Measurements from ENCODE around the gene ATG5. TPM values are rescaled to one million over a fixed set of nuclear protein-coding genes. Genes with fewer than 3 reads are reported as not detected.

Gene ATG5
- total and polyA plus RNA-seq, 2 donors (not counting 1 experiment from before 2014, with no cell fraction given), result 13.6 to 26.3 TPM

DNA sequence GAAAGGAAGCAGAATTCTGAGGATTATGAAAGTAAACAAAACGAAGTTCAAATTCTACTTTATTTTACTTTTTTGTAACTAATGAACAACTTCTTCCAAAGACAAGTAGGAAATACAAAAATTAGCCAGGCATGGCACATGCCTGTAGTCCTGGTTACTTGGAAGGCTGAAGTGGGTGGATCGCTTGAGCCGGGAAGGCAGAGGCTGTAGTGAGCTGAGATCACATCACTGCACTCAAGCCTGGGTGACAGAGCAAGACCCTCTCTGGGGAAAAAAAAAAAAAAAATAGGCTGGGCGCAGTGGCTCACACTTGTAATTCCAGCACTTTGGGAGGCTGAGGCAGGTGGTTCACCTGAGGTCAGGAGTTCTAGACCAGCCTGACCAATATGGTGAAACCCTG is 82.3 kb downstream of the ATG5 start:
- Mint-ChIP-seq H3K4me3 (no peak overlapping the region), H3K4me1 (peaks cover 4% of the 10 kb centered on the region), H3K9me3 (ENCODE audit: insufficient read depth) (peaks cover 3% of the 10 kb centered on the region), H3K27me3 (no peaks in the 10 kb centered on the region), H3K27ac (no peak overlapping the region)
- no peaks in the 10 kb centered on the region for H3K27me3 ChIP-seq (replicated peaks in 1 of 4; ENCODE audit: control extremely low read depth in 1 of 4, control insufficient read depth in 3 of 4, insufficient read depth in 4 of 4, low read length in 3 of 4)
- H3K4me2 ChIP-seq (replicated peaks; ENCODE audit: low read depth, low read length, poor library complexity, severe bottlenecking), result no peak overlapping the region
- DNase-seq (no peak), ATAC-seq (ENCODE audit: low read depth) (no peak)
- H3K79me2 ChIP-seq (ENCODE audit: control insufficient read depth, insufficient read depth, low read length), result peaks cover 2% of the 10 kb centered on the region
- H3K27ac ChIP-seq (ENCODE audit: low read length in 2 of 2), result no peak overlapping the region
- no peaks in the 10 kb centered on the region for H4K20me1 ChIP-seq (ENCODE audit: control insufficient read depth, insufficient read depth, low read length, poor library complexity, severe bottlenecking)
- ChIA-PET POLR2A (interaction anchor here (0.6 kb wide), 1 partner anchor 642 kb away, joined by 3 read pairs; no protein-coding TSS in a partner anchor), CTCF (interaction anchor here (0.7 kb wide), 1 partner anchor 25 kb away, joined by 3 read pairs; no protein-coding TSS in a partner anchor)
- H3K9ac ChIP-seq (ENCODE audit: low read length), result no peak overlapping the region
- peaks cover 17 to 27% of the 10 kb centered on the region in 2 experiments for H3K36me3 ChIP-seq (replicated peaks in 1 of 2; ENCODE audit: control extremely low read depth in 1 of 2, control insufficient read depth in 1 of 2, extremely low read depth in 1 of 2, insufficient read depth in 2 of 2, low read length in 1 of 2)
- no peak overlapping the region for H2AFZ ChIP-seq (ENCODE audit: insufficient read depth, low read depth, low read length, poor library complexity, severe bottlenecking)
- H3K4me3 ChIP-seq (ENCODE audit: control extremely low read depth in 1 of 5, extremely low read depth in 1 of 5, insufficient read depth in 1 of 5, low read depth in 2 of 5, low read length in 4 of 5), result no peak overlapping the region
- TF ChIP-seq, protein P1, sequence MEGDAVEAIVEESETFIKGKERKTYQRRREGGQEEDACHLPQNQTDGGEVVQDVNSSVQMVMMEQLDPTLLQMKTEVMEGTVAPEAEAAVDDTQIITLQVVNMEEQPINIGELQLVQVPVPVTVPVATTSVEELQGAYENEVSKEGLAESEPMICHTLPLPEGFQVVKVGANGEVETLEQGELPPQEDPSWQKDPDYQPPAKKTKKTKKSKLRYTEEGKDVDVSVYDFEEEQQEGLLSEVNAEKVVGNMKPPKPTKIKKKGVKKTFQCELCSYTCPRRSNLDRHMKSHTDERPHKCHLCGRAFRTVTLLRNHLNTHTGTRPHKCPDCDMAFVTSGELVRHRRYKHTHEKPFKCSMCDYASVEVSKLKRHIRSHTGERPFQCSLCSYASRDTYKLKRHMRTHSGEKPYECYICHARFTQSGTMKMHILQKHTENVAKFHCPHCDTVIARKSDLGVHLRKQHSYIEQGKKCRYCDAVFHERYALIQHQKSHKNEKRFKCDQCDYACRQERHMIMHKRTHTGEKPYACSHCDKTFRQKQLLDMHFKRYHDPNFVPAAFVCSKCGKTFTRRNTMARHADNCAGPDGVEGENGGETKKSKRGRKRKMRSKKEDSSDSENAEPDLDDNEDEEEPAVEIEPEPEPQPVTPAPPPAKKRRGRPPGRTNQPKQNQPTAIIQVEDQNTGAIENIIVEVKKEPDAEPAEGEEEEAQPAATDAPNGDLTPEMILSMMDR (IDR thresholded peaks at IDR 0.05), result no peak
- no peak for TF ChIP-seq EZH2 (IDR thresholded peaks at IDR 0.05; ENCODE audit: borderline replicate concordance, insufficient read depth, low read depth, low read length, poor library complexity, severe bottlenecking)
- H3K4me1 ChIP-seq (ENCODE audit: control insufficient read depth in 2 of 2, insufficient read depth in 2 of 2, low read length in 2 of 2), result no peaks in the 10 kb centered on the region
- no CpG with 5 or more reads among the region's 4 CpGs for WGBS (ENCODE audit: insufficient coverage)
- no peaks in the 10 kb centered on the region for H3K9me3 ChIP-seq (ENCODE audit: control extremely low read depth in 1 of 3, control insufficient read depth in 2 of 3, insufficient read depth in 1 of 3, low read length in 2 of 3)
- intact Hi-C loops (cut with micrococcal nuclease), result no loop called here

DNA sequence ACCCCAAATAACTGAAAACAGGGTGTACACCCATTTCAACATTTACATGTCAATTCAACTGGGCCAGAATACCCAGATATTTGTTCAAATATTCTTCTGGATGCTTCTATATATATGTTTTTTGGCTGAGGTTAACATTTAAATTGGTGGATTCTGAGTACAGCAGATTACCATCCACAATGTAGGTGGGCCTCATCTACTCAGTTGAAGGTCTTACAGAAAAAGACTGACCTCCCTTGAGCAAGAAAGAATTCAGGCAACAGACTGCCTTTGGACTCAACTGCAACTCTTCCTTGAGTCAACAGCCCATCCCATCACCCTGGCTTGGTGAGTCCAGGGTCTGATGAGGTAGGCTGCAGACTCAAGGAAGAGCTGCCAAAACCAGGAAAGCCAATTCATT is 84.1 kb downstream of the ATG5 start:
- H3K36me3 ChIP-seq (replicated peaks in 1 of 2; ENCODE audit: control extremely low read depth in 1 of 2, control insufficient read depth in 1 of 2, extremely low read depth in 1 of 2, insufficient read depth in 2 of 2, low read length in 1 of 2), result peaks cover 5 to 12% of the 10 kb centered on the region in 2 experiments
- H3K27ac ChIP-seq (ENCODE audit: low read length in 2 of 2), result no peak overlapping the region
- H3K4me2 ChIP-seq (replicated peaks; ENCODE audit: low read depth, low read length, poor library complexity, severe bottlenecking), result no peak overlapping the region
- no peak for ATAC-seq (ENCODE audit: low read depth)
- H3K9me3 Mint-ChIP-seq (ENCODE audit: insufficient read depth), result peaks cover 3% of the 10 kb centered on the region
- H3K9me3 ChIP-seq (ENCODE audit: control extremely low read depth in 1 of 3, control insufficient read depth in 2 of 3, insufficient read depth in 1 of 3, low read length in 2 of 3), result no peaks in the 10 kb centered on the region
- H3K27me3 Mint-ChIP-seq, result no peaks in the 10 kb centered on the region
- H3K4me3 Mint-ChIP-seq, result no peak overlapping the region
- H3K79me2 ChIP-seq (ENCODE audit: control insufficient read depth, insufficient read depth, low read length), result peaks cover 4% of the 10 kb centered on the region
- intact Hi-C loops (cut with micrococcal nuclease), result no loop called here
- CTCF ChIA-PET, result no interaction called here
- no peak overlapping the region for H3K9ac ChIP-seq (ENCODE audit: low read length)
- POLR2A ChIA-PET, result no interaction called here
- DNase-seq, result no peak
- no peak for TF ChIP-seq EZH2 (IDR thresholded peaks at IDR 0.05; ENCODE audit: borderline replicate concordance, insufficient read depth, low read depth, low read length, poor library complexity, severe bottlenecking)
- TF ChIP-seq, protein P1 (IDR thresholded peaks at IDR 0.05), result no peak
- H2AFZ ChIP-seq (ENCODE audit: insufficient read depth, low read depth, low read length, poor library complexity, severe bottlenecking), result no peak overlapping the region
- H4K20me1 ChIP-seq (ENCODE audit: control insufficient read depth, insufficient read depth, low read length, poor library complexity, severe bottlenecking), result no peaks in the 10 kb centered on the region
- no peak overlapping the region for H3K27ac Mint-ChIP-seq
- no peaks in the 10 kb centered on the region for H3K4me1 Mint-ChIP-seq
- no peaks in the 10 kb centered on the region for H3K27me3 ChIP-seq (replicated peaks in 1 of 4; ENCODE audit: control extremely low read depth in 1 of 4, control insufficient read depth in 3 of 4, insufficient read depth in 4 of 4, low read length in 3 of 4)
- H3K4me1 ChIP-seq (ENCODE audit: control insufficient read depth in 2 of 2, insufficient read depth in 2 of 2, low read length in 2 of 2), result no peaks in the 10 kb centered on the region
- H3K4me3 ChIP-seq (ENCODE audit: control extremely low read depth in 1 of 5, extremely low read depth in 1 of 5, insufficient read depth in 1 of 5, low read depth in 2 of 5, low read length in 4 of 5), result no peak overlapping the region

Data from B cell (primary cell).